HepG2 (cell line): ENCODE results near the gene ENC1. TPM values are rescaled to one million over a fixed set of nuclear protein-coding genes. Genes with fewer than 3 reads are reported as not detected.
A peak's percentile ranks its signal among the peaks of the same experiment; 100 is the strongest.

Source experiments
- ATAC-seq: fragments of 200-7000 bp; cut with Tn5 transposase; 3 replicates; pipeline ENCODE4 v1.9.1; 2020; ENCODE audit warnings: mild to moderate bottlenecking, moderate library complexity
- BruUV-seq: library from RNA; stranded (reverse); fragments of 400-500 nt; replicated peaks from 2 replicates; lab custom pipeline; 2021; lab: Mats Ljungman, UMichigan
- CTCF ChIA-PET: fragments of 300-600 bp; formaldehyde crosslinking; extraction: SDS; loops from one replicate; lab custom pipeline; 2021; ENCODE audit warnings: low total read pairs, inconsistent platforms, low intra/inter-chr PET ratio; lab: Yijun Ruan, JAX
- POLR2A ChIA-PET: fragments of 350-600 bp; sonication (Branson Sonifier 250); formaldehyde crosslinking; loops from one replicate; lab custom pipeline; 2020; ENCODE audit warnings: antibody characterized with exemption, inconsistent platforms; lab: Yijun Ruan, JAX
- DNase-seq: peaks from one replicate; pipeline ENCODE4 v3.0.0-alpha.2; 2015; ENCODE audit warnings: low spot score
- FAIRE-seq: peaks from 3 replicates; lab custom pipeline; 2011; peaks lifted over from hg19 to GRCh38; lab: Jason Lieb, UNC
- H2AFZ ChIP-seq: one replicate; pipeline ENCODE4 v1.6.1; 2011; ENCODE audit warnings: low read length, inconsistent platforms
- H3K27ac ChIP-seq: fragments of 300-600 bp; 3 replicates; pipeline ENCODE4 v1.8.0; 2011; ENCODE audit warnings: mixed run types, mild to moderate bottlenecking, mixed read lengths, low read length, inconsistent platforms; ENCODE audit not compliant: insufficient read depth; ENCODE audit errors: extremely low read length
- H3K27me3 ChIP-seq, 2 experiments: fragments of 200-600 bp in 1 of 2; 2 replicates in 1 of 2; 3 replicates in 1 of 2; pipeline versions ENCODE4 v1.6.0 to v1.8.0; 2011; ENCODE audit warnings: low read length in 2 of 2, mild to moderate bottlenecking in 2 of 2, moderate library complexity in 2 of 2, inconsistent platforms in 1 of 2; ENCODE audit not compliant: insufficient read depth in 2 of 2, control insufficient read depth in 1 of 2
- H3K36me3 ChIP-seq, 2 experiments: fragments of 200-600 bp in 1 of 2; replicated peaks in 1 of 2; 2 replicates in 1 of 2; 3 replicates in 1 of 2; pipeline versions ENCODE4 v1.5.1 to v1.8.0; 2011; ENCODE audit warnings: low read length in 2 of 2, inconsistent platforms in 1 of 2; ENCODE audit not compliant: insufficient read depth in 2 of 2, control insufficient read depth in 1 of 2
- H3K4me1 ChIP-seq: 2 replicates; pipeline ENCODE4 v1.5.1; 2012; ENCODE audit warnings: low read length, inconsistent platforms; ENCODE audit not compliant: insufficient read depth
- H3K4me2 ChIP-seq: 2 replicates; pipeline ENCODE4 v1.6.0; 2011; ENCODE audit warnings: low read depth, low read length, inconsistent platforms
- H3K4me3 ChIP-seq, 3 experiments: fragments of 200-600 bp in 1 of 3; sonication (generic), shearing (Covaris generic) in 1 of 3; replicated peaks in 1 of 3; 2 replicates each; pipeline ENCODE4 v1.5.1; 2011 to 2016; ENCODE audit warnings: low read length in 3 of 3, inconsistent platforms in 2 of 3, low read depth in 2 of 3, mild to moderate bottlenecking in 2 of 3, control low read depth in 1 of 3, mixed read lengths in 1 of 3; ENCODE audit not compliant: insufficient read depth in 1 of 3
- H3K79me2 ChIP-seq: one replicate; pipeline ENCODE4 v1.6.1; 2011; ENCODE audit warnings: low read length, inconsistent platforms; ENCODE audit not compliant: insufficient read depth
- H3K9ac ChIP-seq: 2 replicates; pipeline ENCODE4 v1.6.0; 2011; ENCODE audit warnings: mild to moderate bottlenecking, low read depth, low read length, inconsistent platforms; ENCODE audit not compliant: insufficient read depth
- H3K9me3 ChIP-seq: 2 replicates; pipeline ENCODE4 v1.5.1; 2012; ENCODE audit warnings: mild to moderate bottlenecking, low read length
- H4K20me1 ChIP-seq: 2 replicates; pipeline ENCODE4 v1.6.0; 2011; ENCODE audit warnings: inconsistent platforms, mild to moderate bottlenecking, low read length, moderate library complexity; ENCODE audit not compliant: insufficient read depth
- RBM22 ChIP-seq: fragments of 200-400 bp; formaldehyde crosslinking; optimal IDR thresholded peaks from 2 replicates; pipeline ENCODE3; 2017; ENCODE audit warnings: mild to moderate bottlenecking, low read length, moderate library complexity
- ZNF549 ChIP-seq: sonication (generic); formaldehyde crosslinking; IDR thresholded peaks from 2 replicates; pipeline ENCODE4 v1.5.0; 2020; ENCODE audit warnings: missing genetic modification reagents
- WGBS: methylation state at CpG from one replicate; pipeline ENCODE4 v1.1.6; 2017; ENCODE audit warnings: low lambda C conversion rate; 5-methylcytosine and 5-hydroxymethylcytosine counted together
- in situ Hi-C: cut with HindIII; loops from 2 replicates; pipeline ENCODE4 v1.10.0; 2017; ENCODE audit warnings: low pct_unique_long_range_greater_than_20kb; ENCODE audit not compliant: extremely low pct_ligation_motif_present
- intact Hi-C: fragments of 100-400 bp; cut with micrococcal nuclease; formaldehyde crosslinking; loops from one replicate; pipeline ENCODE4 v1.10.0; 2022; ENCODE audit not compliant: unreplicated experiment
- polyA plus RNA-seq, 8 experiments: library from polyadenylated mRNA; depleted of rRNA in 3 of 8; stranded (reverse) in 7 of 8; unstranded in 1 of 8; fragments of >200 nt; fragmentation: Illumina TruSeq in 4 of 8; extraction: Trizol in 4 of 8; gene quantifications; 2 replicates each; pipeline versions ENCODE4 v1.2.1 to v1.2.3, GENCODE V29; 2011 to 2016; ENCODE audit warnings: low read depth in 4 of 8, missing spikeins in 1 of 8, mixed read lengths in 1 of 8; ENCODE audit not compliant: insufficient read depth in 1 of 8
- total RNA-seq, 5 experiments: library from RNA; depleted of rRNA; stranded (reverse); fragments of >200 nt; fragmentation: Illumina TruSeq; extraction: Trizol; gene quantifications; 2 replicates each; pipeline ENCODE4 v1.2.3, GENCODE V29; 2016; ENCODE audit warnings: low read depth in 1 of 5
- TF ChIP-seq, protein P1 (sequence below): sonication (generic); formaldehyde crosslinking; IDR thresholded peaks from 2 replicates; pipeline ENCODE4 v1.5.0; 2020; ENCODE audit warnings: mild to moderate bottlenecking, missing genetic modification reagents

The ENC1 gene
- total and polyA plus RNA-seq, 2 of the 13 experiments (the other 11 are each of a cell fraction or from before 2014, with no cell fraction given): 63.8 to 64.4 TPM

DNA sequence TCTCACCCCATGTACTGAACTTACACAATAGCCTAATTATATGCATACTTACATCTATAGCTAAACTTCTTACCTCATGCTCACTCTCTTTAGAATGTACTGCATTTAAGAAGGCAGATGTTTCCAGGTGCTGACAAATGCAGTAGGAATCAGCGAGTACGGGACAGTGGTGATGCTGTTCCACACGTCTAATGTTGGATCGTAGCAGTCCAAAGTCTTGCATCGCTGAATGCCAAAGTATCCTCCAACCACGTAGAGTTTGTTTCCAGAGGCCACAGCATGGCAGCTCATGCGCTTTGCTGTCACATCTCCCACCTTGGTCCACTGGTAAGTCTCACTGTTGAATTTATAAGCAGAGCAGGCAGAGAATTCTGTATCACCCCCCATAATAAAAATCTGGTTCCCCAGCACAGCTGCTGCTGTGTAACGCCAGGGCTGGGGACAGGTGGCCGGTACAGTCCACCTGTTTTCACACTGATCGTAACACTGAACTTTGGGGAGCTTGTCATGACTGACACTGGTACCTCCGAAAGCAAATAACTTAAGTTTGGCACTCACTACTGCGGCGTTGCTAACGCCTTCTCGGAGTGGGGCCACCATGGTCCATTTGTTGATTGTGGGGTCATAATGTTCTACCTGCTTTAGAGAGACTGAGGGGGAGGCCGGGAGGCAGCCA is 5.8 kb downstream of the ENC1 start (continued):
- TF ChIP-seq, protein P1, sequence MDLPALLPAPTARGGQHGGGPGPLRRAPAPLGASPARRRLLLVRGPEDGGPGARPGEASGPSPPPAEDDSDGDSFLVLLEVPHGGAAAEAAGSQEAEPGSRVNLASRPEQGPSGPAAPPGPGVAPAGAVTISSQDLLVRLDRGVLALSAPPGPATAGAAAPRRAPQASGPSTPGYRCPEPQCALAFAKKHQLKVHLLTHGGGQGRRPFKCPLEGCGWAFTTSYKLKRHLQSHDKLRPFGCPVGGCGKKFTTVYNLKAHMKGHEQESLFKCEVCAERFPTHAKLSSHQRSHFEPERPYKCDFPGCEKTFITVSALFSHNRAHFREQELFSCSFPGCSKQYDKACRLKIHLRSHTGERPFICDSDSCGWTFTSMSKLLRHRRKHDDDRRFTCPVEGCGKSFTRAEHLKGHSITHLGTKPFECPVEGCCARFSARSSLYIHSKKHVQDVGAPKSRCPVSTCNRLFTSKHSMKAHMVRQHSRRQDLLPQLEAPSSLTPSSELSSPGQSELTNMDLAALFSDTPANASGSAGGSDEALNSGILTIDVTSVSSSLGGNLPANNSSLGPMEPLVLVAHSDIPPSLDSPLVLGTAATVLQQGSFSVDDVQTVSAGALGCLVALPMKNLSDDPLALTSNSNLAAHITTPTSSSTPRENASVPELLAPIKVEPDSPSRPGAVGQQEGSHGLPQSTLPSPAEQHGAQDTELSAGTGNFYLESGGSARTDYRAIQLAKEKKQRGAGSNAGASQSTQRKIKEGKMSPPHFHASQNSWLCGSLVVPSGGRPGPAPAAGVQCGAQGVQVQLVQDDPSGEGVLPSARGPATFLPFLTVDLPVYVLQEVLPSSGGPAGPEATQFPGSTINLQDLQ (CRISPR knock-in tag): no peak

DNA sequence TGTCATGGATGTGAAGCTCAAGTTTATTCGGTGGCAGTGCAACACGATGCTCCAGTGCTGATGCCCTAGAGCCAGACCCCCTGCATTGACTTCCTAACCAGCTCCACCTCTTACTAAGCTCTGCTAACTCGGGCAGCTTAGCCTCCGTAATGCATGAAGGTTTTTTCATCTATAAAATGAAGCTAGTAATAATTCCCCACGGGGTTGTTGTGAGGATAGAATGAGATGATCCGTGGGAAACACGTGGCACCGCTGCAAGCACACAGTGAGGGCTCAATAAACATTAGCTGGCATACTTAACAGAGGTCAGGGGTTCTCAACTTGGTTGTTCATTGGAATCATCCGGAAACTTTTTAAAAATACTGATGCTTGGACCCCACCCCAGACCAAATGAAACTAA is 6.8 kb downstream of the ENC1 start:
- POLR2A ChIA-PET: interaction anchor here (1.1 to 1.6 kb wide), 3 partner anchors 52 to 226 kb away, joined by 3 to 6 read pairs (median 3); no protein-coding TSS in a partner anchor
- DNase-seq (no peak), ATAC-seq (no peak), FAIRE-seq (no peak)
- in situ Hi-C loops (no loop called here), intact Hi-C loops (loop anchor here (5.0 kb wide), 1 partner anchor 36 kb away; no protein-coding TSS in a partner anchor)
- CTCF ChIA-PET: no interaction called here
- no TSS peak for BruUV-seq
- Histone ChIP-seq H2AFZ (no peak overlapping the region), H3K9ac (no peak overlapping the region; the same call in 1 of the 2 replicates), H3K4me3 (peak overlapping the region in 1 of 3 experiments; percentile 19; a peak in 1 of 6 replicates), H3K27me3 (no peaks in the 10 kb centered on the region; a peak in 1 of 5 replicates), H3K4me2 (peak overlapping the region; percentile 49), H3K9me3 (no peaks in the 10 kb centered on the region), H3K4me1 (peaks cover 91% of the 10 kb centered on the region), H4K20me1 (peaks cover 76% of the 10 kb centered on the region), H3K36me3 (peaks cover 30 to 74% of the 10 kb centered on the region in 2 experiments), H3K79me2 (peaks cover 84% of the 10 kb centered on the region), H3K27ac (peak overlapping the region; percentile 15)
- WGBS: 87% methylated on average over 9 of the region's 9 CpGs
- no peak for TF ChIP-seq ZNF549 (CRISPR knock-in tag)
- peak; percentile 88 for TF ChIP-seq RBM22
